ENCODE results near the gene KLF13. TPM values are rescaled to one million over a fixed set of nuclear protein-coding genes. Genes with fewer than 3 reads are reported as not detected.

KLF13 gene
- 31.6 and 38.7 TPM in 2 replicates for total RNA-seq

DNA sequence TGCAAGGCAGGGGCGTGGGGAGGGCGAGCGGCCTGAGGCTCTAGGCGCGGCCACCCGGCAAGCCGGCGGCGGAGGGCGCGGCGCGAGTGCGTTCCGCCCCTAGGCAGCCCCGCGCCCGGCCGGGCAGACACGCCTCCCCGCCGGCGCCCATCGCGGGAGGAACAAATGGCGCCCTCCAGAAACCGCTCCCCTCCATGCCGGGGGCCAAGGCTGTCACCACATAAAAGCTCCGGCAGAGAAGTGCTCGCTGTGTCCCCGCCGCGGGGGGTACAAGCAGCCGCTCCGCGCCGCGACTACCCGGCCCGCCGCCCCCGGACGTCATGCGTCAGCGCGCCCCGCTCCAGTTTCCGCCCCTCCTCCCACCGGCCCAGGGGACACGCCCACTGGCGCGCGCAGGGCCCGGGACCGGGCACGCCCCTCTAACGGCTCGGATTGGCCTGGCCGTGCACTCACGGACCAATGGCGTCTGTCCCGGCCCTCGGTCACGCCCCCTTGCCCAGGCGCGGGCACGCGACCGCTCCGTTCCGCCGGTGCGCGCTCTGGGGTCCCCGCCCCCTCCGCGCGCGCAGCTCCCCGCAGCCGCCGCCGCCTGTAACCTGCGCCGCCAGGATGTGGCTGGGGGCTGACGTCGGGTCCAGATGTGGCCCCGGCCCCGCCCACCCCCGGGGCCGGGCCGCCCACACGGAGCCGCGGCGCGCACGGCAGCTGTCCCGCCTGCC, at the start of gene KLF13:
TSS of gene KLF13 (plus strand) at position 680 of the 719 bp plus-strand sequence. CDS start 378 bp downstream, outside the sequence.
- DNase-seq (ENCODE audit: low read depth): peak; percentile 83

GRCh38 chr15:31277335-31278060, 49.1 kb upstream of the KLF13 start:
- no peak for DNase-seq (ENCODE audit: low read depth)

- DNase-seq (ENCODE audit: low read depth): no peak
Observed at GRCh38 chr15:31278061-31278445, 48.6 kb upstream of the KLF13 start.

DNA sequence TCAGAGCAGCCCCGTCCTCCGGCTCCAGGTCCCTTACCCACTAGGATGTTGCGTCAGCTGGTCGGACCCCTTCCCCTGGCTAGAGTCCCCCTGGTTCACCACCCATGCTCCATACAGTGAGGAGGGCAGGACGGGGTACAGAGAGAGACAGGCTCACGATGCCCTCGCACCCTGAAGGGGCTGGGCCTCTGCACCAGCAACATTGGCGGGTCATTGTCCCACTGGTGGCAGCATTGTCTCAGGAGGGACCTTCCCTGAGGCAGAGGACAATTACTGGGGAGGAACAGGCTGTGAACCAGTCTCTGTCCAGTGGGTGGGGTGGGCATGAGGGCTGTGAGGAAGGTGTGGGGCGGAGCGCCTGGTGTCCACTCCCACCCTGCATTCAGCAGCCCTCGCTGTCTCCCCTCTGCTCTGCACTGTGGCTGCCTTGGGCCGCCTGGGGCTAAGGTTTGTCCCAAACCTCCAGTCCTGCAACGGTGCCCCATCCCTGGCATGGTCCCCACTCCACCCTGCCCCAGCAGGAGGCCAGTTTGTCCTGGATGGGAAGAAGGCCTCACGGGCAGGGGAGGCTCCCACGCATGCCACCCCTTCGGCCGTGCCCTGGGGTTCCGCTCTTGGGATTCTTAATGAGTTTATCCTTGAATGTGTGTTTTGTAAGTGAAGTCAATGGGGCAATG, 48.0 kb upstream of the KLF13 start:
- DNase-seq (ENCODE audit: low read depth): no peak

- DNase-seq (ENCODE audit: low read depth): no peak
Observed at GRCh38 chr15:31279221-31280045, 47.2 kb upstream of the KLF13 start.

DNA sequence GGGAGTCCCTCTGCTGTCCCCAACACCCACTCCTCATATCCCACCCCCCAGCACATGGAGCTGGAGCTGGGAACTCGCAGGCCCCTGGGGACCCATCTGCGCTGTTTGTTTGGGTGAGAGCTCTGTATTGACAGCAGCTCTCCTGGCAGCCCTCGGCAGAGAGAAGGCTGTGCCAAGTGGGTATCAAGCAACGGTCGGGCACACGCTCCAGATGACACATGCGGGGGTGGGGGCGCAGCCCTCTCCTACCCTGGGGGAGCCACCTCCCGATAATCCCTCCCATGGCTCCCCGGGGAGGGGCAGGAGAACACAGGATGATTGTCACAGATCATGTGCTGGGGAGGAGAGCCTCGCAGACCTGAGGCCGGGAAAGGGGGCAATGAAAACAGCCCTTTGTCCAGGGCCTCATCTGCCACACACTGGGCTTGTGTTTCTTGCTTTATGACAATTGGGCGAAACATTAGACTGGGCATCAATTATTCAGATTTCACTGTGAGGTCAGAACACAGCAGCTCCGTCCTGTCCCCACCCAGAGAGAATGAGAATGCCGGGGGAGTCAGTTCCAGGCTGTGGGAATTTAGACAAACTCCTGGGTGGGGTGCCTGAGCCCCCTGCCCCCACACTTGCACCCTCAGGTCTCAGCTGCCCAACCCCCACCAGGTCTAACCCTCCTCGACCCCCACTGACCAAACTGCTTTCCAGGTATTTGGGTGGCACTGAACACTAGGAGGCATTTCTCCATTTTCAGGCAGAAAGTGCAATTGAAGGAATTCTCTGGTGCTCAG, 46.4 kb upstream of the KLF13 start:
- DNase-seq (ENCODE audit: low read depth): no peak

GRCh38 chr15:31280831-31281216, 45.8 kb upstream of the KLF13 start:
- no peak for DNase-seq (ENCODE audit: low read depth)

DNA sequence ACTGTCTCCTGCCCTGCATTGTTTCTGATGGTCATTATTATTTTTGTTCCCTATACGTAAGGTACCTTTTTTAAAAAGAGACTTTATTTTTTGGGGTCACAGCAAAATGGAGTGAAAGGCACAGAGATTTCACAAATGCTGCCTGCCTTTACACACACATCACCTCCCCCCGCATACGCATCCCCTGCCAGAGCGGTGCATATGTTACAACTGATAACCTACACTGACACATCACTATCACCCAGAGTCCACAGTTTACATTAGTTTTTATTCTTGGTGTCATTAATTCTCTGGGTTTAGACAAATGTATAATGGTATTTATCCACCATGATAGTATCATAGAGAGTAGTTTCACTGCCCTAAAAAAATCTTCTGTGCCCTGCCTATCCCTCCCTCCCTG, 43.6 kb upstream of the KLF13 start:
- DNase-seq (ENCODE audit: low read depth): no peak

- DNase-seq (ENCODE audit: low read depth): no peak
Observed at GRCh38 chr15:31285772-31286261, 40.8 kb upstream of the KLF13 start.

DNA sequence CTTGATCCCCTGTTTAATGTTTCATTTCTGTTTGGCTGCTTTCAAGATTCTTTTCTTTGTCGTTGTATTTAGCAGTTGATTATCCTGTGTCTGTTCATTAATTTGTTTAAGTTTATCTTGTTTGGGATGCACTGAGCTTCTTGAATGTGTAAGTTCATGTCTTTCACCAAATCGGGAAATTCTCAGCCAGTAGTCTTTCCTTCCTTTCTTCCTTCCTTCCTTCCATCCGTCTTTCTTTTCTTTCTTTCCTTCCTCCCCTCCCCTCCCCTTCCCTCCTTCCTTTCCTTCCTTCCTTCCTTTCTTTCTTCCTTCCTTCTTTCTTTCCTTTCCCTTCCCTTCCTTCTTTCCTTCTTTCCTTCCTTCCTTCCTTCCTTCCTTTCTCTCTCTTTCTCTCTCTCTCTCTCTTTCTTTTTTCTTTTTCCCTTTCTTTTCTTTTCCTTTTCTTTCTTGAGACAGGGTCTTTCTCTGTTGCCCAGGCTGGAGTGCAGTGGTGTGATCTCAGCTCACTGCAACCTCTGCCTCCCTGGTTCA, 35.5 kb upstream of the KLF13 start:
- DNase-seq (ENCODE audit: low read depth): no peak

GRCh38 chr15:31292391-31293015, 34.1 kb upstream of the KLF13 start:
- DNase-seq (ENCODE audit: low read depth): peak; percentile 27

DNA sequence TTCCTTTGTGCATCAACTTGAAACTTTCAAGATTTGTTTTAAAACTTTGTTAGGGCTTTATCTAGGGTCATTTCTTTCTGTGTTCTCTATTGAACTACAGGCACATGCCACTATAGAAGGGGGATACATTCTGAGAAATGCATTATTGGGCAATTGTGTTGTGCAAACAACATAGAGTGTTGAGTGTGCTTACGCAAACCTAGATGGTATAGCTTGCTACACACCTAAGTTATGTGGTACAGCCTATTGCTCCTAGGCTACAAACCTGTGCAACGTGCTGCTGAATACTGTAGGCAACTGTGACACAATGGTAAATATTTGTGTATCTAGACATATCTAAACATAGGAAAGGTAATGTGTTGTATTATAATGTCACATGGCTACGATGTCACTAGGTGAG, 33.0 kb upstream of the KLF13 start:
- DNase-seq (ENCODE audit: low read depth): no peak

DNA sequence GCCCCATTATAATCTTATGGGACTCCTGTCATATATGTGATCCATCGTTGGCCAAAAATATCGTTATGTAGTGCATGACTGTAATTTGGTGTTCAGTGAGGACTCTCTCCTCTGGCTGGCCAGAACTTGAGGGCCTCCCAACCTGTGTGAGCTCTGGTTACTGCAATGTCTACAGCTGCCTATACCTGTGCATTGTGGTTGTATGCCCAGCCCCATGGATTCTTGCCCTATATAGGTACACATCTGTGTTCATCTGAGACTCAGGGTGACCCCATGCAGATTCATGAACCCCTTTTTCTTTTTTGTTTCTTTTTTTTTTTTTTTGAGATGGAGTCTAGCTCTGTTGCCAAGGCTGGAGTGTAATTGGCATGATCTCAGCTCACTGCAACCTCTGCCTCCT, 32.6 kb upstream of the KLF13 start:
- no peak for DNase-seq (ENCODE audit: low read depth)

GRCh38 chr15:31295658-31296057, 31.0 kb upstream of the KLF13 start:
- DNase-seq (ENCODE audit: low read depth): no peak

DNA sequence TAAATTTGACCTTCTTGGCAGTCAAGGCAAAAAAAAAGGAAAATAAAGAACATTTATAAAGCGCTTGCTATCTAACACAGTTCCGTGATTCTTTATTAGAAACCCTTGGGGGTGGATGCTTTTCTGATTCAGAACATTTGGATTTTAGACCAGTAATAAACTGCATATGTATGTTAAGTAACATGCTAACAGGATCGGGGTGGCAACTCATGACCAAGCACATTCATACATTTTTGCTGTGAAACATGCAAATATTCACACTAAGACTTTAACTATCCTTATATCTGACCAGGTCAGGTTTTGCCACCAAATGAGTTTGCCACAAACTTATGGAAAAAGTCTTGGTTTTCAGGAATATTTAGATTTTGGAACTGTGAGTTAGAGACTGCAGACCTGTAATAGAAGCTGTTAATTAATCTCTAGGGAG, 30.4 kb upstream of the KLF13 start:
- no peak for DNase-seq (ENCODE audit: low read depth)

DNA sequence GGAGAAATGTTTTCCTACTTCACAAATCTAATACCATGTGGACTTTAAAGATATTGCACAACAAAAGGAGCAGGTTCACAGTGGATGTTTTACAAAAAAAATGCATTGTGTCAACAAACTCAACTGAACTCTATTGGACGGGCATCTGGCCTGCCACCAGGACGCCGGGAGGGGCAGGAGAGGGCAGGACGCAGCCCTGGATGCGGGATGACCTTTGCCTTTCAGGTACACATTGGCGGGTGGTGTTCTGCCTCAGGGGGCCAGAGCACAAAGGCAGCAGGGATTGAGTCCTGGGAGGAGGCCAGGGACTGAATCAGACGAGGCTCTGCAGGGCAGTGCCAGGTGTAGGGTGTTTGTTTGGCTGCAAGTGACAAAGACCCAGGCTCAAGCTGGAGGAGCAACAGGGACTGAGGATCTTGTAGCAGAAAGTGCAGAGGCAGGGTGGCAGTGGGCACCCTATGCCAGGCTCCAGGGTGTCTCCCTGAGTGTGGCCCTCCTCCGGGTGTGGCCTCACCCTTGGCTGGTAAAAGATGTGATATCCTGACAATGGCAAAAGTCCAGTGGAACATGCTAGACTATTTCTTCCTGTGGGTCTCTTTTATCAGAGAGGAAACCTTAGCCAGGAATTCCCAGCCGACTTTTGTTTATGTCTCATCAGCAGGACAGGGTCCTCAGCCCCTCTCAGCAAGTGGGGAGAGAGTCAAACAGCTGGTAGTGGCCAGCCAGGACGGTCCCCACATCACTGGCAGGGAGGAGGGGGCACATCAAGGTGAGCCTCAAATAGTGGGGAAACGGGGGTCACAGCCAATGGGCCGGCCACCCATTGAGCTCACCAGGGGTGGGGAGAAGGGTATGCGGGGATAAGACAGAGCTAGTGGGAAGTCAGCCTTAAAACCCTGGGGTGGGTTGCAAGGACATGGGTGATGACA, 29.7 kb upstream of the KLF13 start:
- peak; percentile 87 for DNase-seq (ENCODE audit: low read depth)

DNA sequence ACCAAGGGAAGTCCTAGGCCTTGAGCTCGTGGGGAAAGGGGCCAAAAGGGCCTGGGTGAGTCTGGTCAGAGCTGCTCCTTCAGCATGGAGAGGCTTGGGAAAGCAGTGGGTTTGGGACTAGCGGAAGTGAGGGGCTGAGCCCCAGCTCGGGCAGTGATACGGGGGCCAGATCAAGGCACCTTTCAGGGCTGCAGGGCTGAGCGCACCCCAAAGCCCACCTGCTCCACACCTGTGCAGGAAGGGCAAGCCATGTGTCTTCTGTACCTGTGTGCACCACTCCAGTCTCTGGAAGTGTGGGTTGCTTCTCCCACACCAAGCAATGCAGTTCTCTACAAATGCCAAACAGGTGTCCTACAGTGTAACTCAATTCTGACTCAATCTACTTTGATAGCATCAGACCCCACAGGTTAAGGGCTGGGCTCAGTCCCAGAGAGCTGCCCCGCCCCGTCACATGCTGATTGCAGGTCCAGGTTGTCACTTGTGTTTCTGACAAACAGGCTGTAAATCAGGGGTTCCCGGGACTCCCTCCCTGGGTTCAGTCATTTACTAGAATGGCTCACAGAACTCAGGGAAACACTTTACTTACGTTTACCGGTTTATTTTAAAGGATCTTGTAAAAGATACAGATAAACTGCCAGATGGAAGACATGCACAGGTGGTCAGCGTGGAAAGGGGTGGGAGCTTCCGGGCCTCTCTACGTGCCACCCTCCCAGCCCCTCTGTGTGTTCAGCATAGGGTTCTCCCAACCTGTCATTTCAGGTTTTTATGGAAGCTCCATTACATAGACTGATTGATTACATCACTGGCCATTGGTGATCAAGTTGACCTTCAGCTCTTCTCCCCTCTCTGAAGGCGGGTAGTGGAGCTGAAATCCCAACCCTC, 28.8 kb upstream of the KLF13 start:
- DNase-seq (ENCODE audit: low read depth): no peak

DNA sequence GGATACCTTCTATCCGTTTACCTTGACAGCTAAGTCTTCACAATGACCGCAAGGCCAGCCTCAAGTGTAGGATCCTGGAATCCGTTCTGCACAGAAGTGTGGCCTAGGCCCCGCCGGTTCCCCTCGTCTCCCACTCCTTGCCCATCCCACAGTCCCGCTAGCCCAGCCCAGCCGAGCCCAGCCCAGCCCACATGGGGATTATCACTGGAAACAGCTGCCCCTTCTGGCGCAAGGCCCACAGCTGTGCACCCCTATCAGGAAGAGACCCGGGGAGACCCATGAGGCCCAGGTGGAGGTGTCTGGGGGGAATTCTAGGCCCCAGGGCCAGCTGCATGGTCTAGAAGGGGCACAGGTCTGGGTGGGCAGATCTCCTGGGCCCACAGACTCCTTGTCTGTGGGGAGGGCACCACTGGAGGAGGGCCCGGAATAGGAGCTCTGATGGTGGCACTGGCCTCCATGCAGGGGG, 27.9 kb upstream of the KLF13 start:
- DNase-seq (ENCODE audit: low read depth): no peak
